ENCODE results near the gene SNTG2. TPM values are rescaled to one million over a fixed set of nuclear protein-coding genes. Genes with fewer than 3 reads are reported as not detected.

SNTG2 gene
- total RNA-seq, 1 donor from 2014 or later = 0.47 TPM

- no peak for DNase-seq
- Histone ChIP-seq H3K27ac (replicated peaks) (no peak overlapping the region), H3K4me3 (no peak overlapping the region), H3K27me3 (ENCODE audit: low read depth) (peaks cover 19% of the 10 kb centered on the region), H3K36me3 (no peaks in the 10 kb centered on the region), H3K9me3 (replicated peaks) (peaks cover 16% of the 10 kb centered on the region), H3K4me1 (no peaks in the 10 kb centered on the region)
- TF ChIP-seq, protein P1, sequence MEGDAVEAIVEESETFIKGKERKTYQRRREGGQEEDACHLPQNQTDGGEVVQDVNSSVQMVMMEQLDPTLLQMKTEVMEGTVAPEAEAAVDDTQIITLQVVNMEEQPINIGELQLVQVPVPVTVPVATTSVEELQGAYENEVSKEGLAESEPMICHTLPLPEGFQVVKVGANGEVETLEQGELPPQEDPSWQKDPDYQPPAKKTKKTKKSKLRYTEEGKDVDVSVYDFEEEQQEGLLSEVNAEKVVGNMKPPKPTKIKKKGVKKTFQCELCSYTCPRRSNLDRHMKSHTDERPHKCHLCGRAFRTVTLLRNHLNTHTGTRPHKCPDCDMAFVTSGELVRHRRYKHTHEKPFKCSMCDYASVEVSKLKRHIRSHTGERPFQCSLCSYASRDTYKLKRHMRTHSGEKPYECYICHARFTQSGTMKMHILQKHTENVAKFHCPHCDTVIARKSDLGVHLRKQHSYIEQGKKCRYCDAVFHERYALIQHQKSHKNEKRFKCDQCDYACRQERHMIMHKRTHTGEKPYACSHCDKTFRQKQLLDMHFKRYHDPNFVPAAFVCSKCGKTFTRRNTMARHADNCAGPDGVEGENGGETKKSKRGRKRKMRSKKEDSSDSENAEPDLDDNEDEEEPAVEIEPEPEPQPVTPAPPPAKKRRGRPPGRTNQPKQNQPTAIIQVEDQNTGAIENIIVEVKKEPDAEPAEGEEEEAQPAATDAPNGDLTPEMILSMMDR (IDR thresholded peaks at IDR 0.05; ENCODE audit: borderline replicate concordance) = no peak
- intact Hi-C loops (cut with micrococcal nuclease) = no loop called here
These were observed 119.2 kb downstream of the SNTG2 start for GRCh38 chr2:1069847-1070246.

- Histone ChIP-seq H3K36me3 (no peaks in the 10 kb centered on the region), H3K4me1 (no peaks in the 10 kb centered on the region), H3K27ac (replicated peaks) (no peak overlapping the region), H3K4me3 (no peak overlapping the region), H3K9me3 (replicated peaks) (peaks cover 16% of the 10 kb centered on the region), H3K27me3 (ENCODE audit: low read depth) (peaks cover 13% of the 10 kb centered on the region)
- no peak for DNase-seq
- TF ChIP-seq, protein P1 (IDR thresholded peaks at IDR 0.05; ENCODE audit: borderline replicate concordance) = no peak
- intact Hi-C loops (cut with micrococcal nuclease) = no loop called here
These were observed 120.0 kb downstream of the SNTG2 start for GRCh38 chr2:1070601-1071000.

- H3K27me3 ChIP-seq (ENCODE audit: low read depth) = peaks cover 8% of the 10 kb centered on the region
- H3K9me3 ChIP-seq (replicated peaks) = peaks cover 16% of the 10 kb centered on the region
- no peak overlapping the region for H3K4me3 ChIP-seq
- no peaks in the 10 kb centered on the region for H3K36me3 ChIP-seq
- H3K4me1 ChIP-seq = no peaks in the 10 kb centered on the region
- intact Hi-C loops (cut with micrococcal nuclease) = no loop called here
- no peak overlapping the region for H3K27ac ChIP-seq (replicated peaks)
- DNase-seq = no peak
- TF ChIP-seq, protein P1 (IDR thresholded peaks at IDR 0.05; ENCODE audit: borderline replicate concordance) = no peak
These were observed 121.0 kb downstream of the SNTG2 start for GRCh38 chr2:1071650-1072049.

DNA sequence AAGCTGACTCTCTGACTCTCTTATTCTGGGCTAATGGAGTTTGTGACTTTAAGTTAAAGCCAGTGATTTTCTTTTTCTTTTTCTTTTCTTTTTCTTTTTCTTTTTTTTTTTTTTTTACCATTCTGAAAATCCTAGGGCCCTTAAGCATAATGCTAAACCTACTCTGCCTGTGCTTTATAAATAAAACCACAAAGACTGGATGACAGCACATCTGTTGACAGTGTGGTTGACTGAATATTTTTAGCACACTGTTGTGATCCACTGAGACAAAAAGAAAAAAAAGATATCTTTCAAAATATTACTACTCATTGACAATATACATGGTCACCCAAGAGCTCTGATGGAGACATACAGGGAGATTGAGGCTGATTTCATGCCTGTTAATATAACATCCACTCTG lies 121.6 kb downstream of the SNTG2 start:
- no peaks in the 10 kb centered on the region for H3K36me3 ChIP-seq
- TF ChIP-seq, protein P1 (IDR thresholded peaks at IDR 0.05; ENCODE audit: borderline replicate concordance) = no peak
- peaks cover 16% of the 10 kb centered on the region for H3K9me3 ChIP-seq (replicated peaks)
- DNase-seq = no peak
- no peak overlapping the region for H3K27ac ChIP-seq (replicated peaks)
- H3K27me3 ChIP-seq (ENCODE audit: low read depth) = peaks cover 6% of the 10 kb centered on the region
- intact Hi-C loops (cut with micrococcal nuclease) = no loop called here
- H3K4me3 ChIP-seq = no peak overlapping the region
- no peaks in the 10 kb centered on the region for H3K4me1 ChIP-seq

DNA sequence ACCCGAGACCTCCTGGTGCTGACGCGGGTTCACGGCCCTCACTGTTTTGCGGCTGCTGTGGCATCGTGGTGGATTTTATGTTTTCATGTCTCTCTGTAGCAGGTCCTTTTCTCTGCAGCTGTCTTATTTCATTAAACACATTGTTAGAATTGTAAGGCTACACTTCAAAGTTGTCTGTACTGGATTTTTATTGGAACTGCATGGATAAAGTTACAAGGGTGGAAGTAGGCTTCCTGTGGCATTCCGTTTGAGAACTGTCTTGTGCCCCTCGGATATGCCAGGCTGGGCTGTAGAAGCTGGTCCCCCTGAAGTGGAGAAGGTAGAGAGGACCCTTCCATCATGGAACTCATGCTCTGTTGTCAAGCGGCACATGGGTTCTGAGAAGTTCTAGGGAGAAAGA lies 127.3 kb downstream of the SNTG2 start:
- Histone ChIP-seq H3K4me1 (peaks cover 7% of the 10 kb centered on the region), H3K27ac (replicated peaks) (no peak overlapping the region), H3K9me3 (replicated peaks) (peaks cover 1% of the 10 kb centered on the region), H3K27me3 (ENCODE audit: low read depth) (peaks cover 32% of the 10 kb centered on the region), H3K36me3 (no peaks in the 10 kb centered on the region), H3K4me3 (no peak overlapping the region)
- TF ChIP-seq, protein P1 (IDR thresholded peaks at IDR 0.05; ENCODE audit: borderline replicate concordance) = no peak
- intact Hi-C loops (cut with micrococcal nuclease) = no loop called here
- no peak for DNase-seq

- intact Hi-C loops (cut with micrococcal nuclease) = no loop called here
- H3K36me3 ChIP-seq = no peaks in the 10 kb centered on the region
- DNase-seq = no peak
- H3K27ac ChIP-seq (replicated peaks) = no peak overlapping the region
- H3K4me3 ChIP-seq = no peak overlapping the region
- H3K9me3 ChIP-seq (replicated peaks) = no peaks in the 10 kb centered on the region
- TF ChIP-seq, protein P1 (IDR thresholded peaks at IDR 0.05; ENCODE audit: borderline replicate concordance) = no peak
- H3K27me3 ChIP-seq (ENCODE audit: low read depth) = peaks cover 32% of the 10 kb centered on the region
- peaks cover 7% of the 10 kb centered on the region for H3K4me1 ChIP-seq
These were observed 127.7 kb downstream of the SNTG2 start for GRCh38 chr2:1078326-1078725.

Data from left ventricle myocardium inferior (tissue), 1 donor.